Fibroblast of mammary gland (primary cell): ENCODE measurements around the gene OR2V2.
A peak's percentile ranks its signal among the peaks of the same experiment; 100 is the strongest.
"Not testable (repeated sequence)": the region's sequence is repeated elsewhere in the genome, so short reads cannot be mapped to it uniquely, and the experiment has no call there.

Experiments
- DNase-seq: peaks from one replicate; pipeline ENCODE4 v3.0.0-alpha.2; 2010; ENCODE audit warnings: low read depth
- H3K4me3 ChIP-seq: 2 replicates; pipeline ENCODE4 v1.5.1; 2011; ENCODE audit warnings: low read depth, mild to moderate bottlenecking, low read length, moderate library complexity; ENCODE audit not compliant: control insufficient read depth
- TF ChIP-seq, protein P1 (sequence below): conservative IDR thresholded peaks from 2 replicates; pipeline ENCODE4 v1.5.1; 2011; ENCODE audit warnings: low read depth, low read length, inconsistent platforms; ENCODE audit not compliant: control insufficient read depth, insufficient read depth

OR2V2 gene

DNA sequence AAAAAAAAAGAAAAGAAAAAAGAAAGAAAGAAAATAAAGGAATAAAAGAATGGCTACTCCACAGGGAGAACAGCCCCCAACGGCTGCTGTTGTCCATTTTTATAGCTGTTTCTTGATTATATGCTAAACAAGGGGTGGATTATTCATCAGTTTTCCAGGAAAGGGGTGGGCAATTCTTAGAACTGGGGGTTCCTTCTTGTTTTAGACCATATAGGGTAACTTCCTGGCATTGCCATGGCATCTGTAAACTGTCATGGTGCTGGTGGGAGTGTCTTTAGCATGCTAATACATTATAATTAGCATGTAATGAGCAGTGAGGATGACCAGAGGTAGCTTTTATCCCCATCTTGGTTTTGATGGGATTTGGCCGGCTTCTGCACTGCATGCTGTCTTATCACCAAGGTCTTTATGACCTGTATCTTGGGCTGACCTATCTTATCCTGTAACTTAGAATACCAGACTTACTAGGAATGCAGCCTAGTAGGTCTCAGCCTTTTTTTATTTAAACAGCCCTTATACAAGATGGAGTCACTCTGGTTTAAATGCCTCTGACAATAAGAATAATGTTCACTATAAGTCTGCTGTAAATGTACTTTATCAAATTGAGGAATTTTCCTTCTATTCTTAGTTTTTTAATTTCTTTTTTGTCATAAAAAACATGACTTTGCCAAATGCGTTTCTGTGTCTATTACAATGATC lies 29.0 kb downstream of the OR2V2 start:
- TF ChIP-seq, protein P1, sequence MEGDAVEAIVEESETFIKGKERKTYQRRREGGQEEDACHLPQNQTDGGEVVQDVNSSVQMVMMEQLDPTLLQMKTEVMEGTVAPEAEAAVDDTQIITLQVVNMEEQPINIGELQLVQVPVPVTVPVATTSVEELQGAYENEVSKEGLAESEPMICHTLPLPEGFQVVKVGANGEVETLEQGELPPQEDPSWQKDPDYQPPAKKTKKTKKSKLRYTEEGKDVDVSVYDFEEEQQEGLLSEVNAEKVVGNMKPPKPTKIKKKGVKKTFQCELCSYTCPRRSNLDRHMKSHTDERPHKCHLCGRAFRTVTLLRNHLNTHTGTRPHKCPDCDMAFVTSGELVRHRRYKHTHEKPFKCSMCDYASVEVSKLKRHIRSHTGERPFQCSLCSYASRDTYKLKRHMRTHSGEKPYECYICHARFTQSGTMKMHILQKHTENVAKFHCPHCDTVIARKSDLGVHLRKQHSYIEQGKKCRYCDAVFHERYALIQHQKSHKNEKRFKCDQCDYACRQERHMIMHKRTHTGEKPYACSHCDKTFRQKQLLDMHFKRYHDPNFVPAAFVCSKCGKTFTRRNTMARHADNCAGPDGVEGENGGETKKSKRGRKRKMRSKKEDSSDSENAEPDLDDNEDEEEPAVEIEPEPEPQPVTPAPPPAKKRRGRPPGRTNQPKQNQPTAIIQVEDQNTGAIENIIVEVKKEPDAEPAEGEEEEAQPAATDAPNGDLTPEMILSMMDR = no peak
- H3K4me3 ChIP-seq = no peak overlapping the region
- no peak for DNase-seq

- not testable (repeated sequence) for DNase-seq
These were observed 30.2 kb downstream of the OR2V2 start for GRCh38 chr5:181177559-181177958.

DNA sequence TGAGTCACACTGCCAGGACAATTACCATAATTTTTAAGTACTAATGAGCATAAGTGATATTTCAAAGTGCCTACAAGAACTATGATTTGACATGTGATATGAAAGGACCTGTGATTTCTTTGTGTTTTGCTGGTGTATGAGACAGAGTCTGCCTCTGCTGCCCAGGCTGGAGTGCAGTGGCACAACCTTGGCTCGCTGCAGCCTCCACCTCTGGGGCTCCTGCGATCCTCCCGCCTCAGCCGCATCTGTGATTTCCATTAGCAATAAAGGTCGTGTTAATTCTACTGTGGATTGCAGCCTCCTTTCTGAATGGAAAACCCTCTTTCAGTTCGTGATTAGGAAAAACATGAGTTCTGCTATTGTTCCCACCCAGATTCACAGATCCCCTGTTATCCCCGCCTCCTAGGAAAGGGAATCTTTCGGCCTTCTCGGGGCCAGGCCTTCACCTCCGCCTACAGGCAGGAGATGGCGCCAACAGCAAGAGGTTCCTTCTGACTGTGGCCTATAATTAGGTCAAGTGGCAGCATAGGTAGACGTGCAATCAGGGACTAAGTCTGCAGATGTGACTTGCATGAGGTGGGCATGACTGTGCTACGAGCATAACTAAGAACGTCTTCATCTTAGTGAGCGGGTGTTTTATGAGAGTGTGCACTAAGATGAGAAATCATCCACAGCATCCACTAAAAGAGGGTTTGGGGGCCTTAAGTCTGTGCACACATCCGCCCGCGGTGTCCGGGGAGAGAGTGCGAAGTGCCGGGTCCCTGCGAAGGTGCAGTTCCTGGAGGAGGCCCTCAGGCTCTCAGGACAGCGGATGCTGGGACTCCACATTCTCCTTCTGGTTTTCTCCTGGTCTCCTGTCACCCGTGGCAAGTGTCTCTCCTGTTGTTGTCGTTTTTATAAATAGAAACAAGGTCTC lies 34.5 kb downstream of the OR2V2 start:
- DNase-seq = peak; percentile 77
- no peak overlapping the region for H3K4me3 ChIP-seq
- TF ChIP-seq, protein P1 = peak; percentile 84

More at GRCh38 chr5:181177559-181177958, 30.2 kb downstream of the OR2V2 start:
- not testable (repeated sequence) for H3K4me3 ChIP-seq

GRCh38 chr5:181182651-181183050 lies 35.3 kb downstream of the OR2V2 start:
- no peak for DNase-seq
- no peak overlapping the region for H3K4me3 ChIP-seq
- TF ChIP-seq, protein P1 = no peak

DNA sequence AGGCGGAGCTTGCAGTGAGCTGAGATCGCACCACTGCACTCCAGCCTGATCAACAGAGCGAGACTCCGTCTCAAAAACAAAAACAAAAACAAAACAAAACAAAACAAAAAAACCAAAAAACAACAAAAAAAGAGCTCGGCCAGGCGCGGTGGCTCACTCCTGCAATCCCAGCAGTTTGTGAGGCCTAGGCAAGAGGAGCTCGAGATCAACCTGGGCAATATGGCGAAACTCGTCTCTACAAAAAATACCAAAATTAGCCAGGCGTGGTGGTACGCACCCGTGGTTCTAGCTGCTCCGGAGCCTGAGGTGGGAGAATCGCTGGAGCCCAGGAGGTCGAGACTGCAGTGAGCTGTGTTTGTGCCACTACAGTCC lies 37.4 kb downstream of the OR2V2 start:
- TF ChIP-seq, protein P1 = no peak
- peak overlapping the region; percentile 14 for H3K4me3 ChIP-seq

DNA sequence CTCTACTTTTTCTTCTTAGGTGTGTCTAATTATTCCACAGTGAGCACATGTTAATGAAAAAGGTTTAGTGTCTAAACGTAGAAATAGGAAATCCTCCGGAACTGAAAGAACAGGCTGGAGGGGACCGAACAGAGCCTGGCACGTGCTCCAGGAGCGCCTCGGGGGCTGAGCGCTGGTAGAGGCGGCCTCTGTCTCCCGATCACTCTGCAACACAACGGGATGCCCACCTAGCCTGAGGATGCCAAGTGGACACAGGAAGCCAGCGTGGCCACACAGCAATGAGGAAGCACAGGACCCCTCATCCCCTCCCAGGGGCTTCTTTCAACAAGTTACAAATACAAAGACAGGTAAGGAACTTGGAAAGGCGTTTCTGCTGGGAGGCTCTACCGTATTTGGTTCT lies 38.2 kb downstream of the OR2V2 start:
- no peak overlapping the region for H3K4me3 ChIP-seq
- no peak for DNase-seq
- TF ChIP-seq, protein P1 = no peak

More for the DNA sequence above, 37.4 kb downstream of the OR2V2 start:
- DNase-seq = no peak

- H3K4me3 ChIP-seq = no peak overlapping the region
- DNase-seq = no peak
- TF ChIP-seq, protein P1 = no peak
These were observed 38.6 kb downstream of the OR2V2 start for GRCh38 chr5:181186022-181186421.
